Activated CD4-positive, alpha-beta T cell treated with anti-CD3 and anti-CD28 coated beads, Interleukin-2, Interleukin-4, amounts not matched to agents 100 ng/mL and 50 ng/mL, durations not matched to agents 16 hours and 8 hours (primary cell): ENCODE results near the gene HNF1B.
"Not testable (repeated sequence)": the region's sequence is repeated elsewhere in the genome, so short reads cannot be mapped to it uniquely, and the experiment has no call there.

Experiments
- DNase-seq: peaks from one replicate; pipeline ENCODE4 v3.0.0-alpha.2; 2020; ENCODE audit warnings: low spot score

HNF1B gene, protein sequence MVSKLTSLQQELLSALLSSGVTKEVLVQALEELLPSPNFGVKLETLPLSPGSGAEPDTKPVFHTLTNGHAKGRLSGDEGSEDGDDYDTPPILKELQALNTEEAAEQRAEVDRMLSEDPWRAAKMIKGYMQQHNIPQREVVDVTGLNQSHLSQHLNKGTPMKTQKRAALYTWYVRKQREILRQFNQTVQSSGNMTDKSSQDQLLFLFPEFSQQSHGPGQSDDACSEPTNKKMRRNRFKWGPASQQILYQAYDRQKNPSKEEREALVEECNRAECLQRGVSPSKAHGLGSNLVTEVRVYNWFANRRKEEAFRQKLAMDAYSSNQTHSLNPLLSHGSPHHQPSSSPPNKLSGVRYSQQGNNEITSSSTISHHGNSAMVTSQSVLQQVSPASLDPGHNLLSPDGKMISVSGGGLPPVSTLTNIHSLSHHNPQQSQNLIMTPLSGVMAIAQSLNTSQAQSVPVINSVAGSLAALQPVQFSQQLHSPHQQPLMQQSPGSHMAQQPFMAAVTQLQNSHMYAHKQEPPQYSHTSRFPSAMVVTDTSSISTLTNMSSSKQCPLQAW

DNA sequence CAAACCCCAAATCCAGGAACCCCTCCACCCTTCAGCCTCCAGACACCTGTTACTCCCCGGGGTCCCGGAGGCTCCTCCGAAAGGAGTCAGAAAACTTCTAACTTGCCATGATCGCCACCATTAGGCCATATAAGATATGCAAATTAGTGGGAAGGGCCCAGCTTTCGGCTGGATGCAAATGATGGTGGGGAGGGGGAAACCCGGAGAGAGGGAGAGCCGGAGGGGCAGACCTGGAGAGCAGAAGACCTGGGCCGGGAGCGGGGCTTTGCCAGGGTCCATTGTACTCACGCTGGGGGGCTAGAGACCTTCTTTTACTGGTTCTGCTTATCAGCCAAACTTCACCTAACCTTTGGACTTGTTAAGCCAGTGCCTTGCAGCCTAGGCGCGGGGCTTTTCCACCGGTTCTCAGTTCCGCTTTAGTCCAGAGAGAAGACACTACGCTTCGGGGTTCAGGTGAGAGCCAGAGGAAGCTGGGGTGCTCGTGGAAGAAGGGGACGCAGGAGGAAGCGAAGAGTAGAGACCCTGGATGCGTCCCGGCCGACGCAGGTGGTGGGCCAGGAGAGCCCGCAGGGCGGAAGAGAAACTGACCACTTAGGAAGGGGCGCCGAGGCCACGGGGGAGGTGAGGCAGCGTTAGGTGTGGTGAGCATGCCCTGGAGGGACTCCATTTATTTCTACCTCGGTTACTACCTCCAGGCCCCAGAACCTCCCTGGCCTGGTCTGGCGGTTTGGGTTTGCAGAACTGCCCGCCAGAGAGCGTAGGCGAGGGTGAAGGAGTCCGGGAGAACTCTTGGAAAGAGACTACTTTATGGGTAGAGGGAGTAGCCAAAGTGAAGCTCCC is at the start of gene HNF1B:
HNF1B (minus strand) TSS at position 99 of the 840 bp plus-strand sequence. CDS start 175 bp downstream, outside the sequence.
- DNase-seq, result no peak

DNA sequence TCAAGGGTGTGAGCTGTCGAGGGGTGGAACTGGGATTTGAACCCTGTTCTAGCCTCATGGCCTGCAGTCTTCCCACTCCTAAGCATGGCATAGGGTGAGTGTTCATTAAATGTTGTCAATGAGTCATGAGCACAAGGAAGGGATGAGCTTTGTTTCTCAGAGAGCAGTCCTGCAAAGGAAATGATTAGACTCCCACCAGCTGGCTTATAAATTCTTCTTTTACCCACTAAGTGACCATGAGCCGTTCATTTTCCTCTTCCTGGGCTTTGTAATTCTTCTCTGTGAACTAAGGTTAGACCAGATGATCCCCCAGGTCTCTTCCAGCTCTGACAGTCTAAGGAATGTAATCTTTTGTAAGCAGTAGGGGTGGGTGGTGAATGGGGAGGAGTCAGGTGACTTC is 47.9 kb upstream of the HNF1B start:
- no peak for DNase-seq

DNA sequence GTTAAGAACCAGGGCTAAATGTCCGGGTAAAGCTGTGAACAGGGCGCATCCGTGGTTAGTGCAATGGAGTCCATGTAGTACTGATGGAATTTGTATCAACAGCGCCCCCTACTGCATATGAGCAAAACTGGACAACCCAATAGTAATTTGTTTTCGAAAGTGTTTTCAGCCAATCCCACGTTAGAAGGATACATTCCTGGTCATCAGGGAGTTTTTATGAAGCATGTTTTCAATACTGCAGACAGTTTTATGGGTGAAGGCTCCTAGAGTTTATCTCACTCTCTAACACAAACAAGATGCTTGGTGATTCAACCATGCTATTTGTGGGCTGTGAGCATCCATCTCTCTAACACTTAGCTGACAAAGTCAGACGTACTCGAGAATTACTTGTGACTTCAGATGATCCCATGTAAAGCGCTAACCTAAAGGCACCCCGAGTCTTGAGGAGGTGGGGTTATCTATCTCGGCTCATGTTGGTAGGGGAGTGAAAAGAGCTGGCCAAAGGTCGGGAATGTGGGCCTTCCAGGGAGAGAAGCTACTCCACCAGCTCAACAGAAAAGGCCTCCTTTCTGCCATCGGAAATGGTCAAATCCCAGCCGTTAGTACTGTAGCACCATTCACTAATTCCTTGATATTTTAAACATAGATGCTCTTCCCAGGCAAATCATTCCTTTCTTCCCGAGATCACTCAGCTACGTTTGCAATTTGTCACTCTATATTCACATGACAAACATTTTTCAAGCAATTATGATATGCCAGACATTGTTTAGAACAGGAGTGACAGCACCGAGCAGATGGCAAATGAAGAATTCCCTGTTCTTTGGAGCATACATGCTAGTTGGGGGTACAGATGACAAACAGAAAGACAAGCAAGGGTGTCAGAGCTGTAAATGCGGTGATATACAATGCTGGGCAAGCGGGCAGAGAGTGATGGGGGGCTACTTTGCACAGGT is 46.9 kb upstream of the HNF1B start:
- peak; percentile 75 for DNase-seq

DNA sequence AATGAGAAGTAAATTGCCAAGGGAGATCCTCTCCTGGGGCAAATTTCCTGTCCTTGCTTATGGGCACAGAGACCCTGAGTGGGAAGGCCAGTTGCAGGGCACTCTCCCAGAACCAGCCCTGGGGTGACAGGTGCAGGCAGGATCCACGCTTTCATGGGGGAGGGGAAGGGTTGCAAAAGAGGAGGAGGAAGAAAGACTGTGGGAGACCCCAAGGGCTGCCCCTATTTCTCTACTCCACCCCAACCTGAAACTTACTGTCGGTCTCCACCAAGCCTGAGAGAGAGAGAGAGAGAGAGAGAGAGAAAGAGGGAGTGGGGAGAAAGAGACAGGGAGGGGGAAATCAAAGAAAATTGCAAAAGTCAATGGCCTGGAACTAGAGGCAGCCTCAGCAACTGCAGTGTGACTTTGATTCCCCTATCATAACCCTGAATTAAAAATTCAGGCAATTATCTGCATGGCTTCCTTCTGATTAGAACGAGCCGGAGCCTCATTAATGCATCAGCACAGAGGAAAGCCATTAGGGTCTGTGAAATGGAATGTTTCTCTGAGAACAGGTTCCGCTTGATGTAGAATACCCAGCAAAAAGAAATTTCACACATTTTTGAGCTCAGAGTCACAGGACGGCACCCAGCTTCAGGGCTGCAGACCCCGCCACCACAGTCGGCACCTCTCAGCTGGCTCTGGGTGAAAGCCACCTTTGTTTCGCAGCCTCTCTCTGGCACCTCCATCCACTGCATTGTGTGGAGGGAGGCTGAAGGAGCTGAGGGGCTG is 45.1 kb upstream of the HNF1B start:
- DNase-seq, result no peak

DNA sequence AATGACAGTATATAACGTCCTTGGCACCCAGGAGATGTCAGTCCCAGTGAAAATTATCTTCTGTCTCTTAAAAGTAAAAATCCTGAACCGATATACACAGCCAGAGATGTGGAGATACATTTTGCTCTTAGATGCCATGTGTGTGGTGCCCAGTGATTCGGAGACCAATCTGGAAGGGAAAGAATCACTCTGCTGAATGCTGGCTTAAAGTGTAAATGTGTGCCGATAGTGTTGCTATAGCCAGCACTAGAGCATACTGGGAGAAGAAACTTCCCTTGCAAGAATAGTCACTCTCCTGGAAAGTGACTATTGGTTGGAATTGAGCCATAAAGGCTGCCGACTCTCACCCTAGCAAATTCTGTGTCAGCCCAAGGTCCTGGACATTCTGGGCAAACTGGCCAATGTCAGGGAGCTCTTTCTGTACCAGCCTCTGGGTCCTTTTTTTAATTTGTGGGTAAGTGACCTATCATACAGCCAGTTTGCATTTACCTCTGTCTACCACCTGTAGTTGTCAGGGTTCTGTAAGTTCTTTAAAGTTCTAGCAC is 44.2 kb upstream of the HNF1B start:
- no peak for DNase-seq

DNA sequence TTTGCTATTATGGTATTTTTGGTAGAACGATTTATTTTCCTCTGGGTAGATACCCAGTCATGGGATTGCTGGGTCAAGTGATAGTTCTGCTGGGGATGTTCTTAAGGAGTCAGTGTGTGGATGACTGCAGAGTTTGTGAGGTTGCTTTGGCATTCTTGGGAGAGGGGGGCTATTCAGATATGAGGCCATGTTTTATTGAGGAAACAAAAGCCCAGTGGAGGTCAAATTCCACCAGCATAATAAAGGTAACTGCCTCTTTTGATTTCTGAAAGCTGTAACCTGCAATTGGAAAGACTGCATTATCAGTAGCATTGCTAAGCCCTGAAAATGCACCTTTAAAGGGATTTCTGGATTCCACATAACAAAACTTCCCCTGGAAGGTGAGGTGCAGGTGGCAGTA is 43.7 kb upstream of the HNF1B start:
- no peak for DNase-seq

DNA sequence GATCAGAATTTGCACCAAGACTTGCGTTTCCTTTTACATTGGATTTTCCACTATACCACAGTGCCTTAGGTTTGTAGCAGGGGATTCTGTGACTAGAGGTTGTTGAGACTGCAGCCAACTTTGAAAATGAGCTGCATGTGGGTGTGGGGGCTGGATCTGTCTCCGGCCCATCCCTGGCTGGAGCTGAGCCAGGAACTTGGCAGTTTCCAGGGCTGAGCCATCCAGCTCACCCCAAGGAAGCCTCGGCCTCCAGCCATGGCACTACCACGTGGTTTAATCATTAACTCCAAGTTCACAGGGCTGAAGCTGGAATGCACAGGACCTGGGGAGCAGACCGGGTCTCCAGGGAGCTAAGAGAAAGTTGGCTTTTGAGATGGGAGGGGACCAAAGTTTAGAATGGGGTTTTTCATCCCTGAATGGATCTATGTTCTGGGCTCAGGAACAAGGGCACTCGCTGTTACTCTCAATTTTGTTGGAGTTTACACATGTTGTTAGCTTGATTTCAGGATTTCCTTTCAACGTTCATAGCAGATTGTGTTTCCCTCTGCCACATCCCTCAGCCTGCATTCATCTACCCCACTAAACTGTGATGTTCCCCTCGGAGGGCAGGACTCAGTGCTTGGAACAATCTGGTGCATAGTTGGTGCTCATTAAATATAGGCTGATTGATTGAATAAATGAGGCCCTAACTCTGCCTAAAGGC is 42.3 kb upstream of the HNF1B start:
- no peak for DNase-seq

DNA sequence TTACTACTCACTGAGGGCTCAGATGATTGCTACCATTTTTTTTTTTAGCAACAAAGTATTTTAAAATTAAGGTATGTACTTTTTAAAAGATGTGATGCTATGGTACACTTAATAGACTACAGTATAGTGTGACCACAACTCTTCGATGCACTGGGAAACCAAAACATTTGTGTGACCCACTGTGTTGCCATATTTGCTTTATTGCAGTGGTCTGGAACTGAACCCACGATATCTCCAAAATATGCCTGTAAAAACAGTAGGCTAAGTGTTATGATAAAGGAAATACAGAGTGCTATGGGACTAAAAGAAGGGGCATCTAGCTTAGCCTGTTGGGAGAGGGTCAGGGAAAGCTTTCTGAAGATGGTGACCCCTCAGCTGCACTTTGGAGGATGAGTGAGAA is 41.6 kb upstream of the HNF1B start:
- no peak for DNase-seq

DNA sequence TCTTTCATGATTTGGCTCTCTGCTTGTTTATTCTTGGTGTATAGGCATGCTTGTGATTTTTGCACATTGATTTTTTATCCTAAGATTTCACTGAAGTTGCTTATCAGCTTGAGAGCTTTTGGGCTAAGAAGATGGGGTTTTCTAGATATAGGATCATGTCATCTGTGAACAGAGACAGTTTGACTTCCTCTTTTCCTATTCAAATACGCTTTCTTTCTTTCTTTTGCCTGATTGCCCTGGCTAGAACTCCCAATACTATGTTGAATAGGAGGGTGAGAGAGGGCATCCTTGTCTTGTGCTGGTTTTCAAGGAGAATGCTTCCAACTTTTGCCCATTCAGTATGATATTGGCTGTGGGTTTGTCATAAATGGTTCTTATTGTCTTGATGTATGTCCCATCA is 37.6 kb upstream of the HNF1B start:
- not testable (repeated sequence) for DNase-seq

DNA sequence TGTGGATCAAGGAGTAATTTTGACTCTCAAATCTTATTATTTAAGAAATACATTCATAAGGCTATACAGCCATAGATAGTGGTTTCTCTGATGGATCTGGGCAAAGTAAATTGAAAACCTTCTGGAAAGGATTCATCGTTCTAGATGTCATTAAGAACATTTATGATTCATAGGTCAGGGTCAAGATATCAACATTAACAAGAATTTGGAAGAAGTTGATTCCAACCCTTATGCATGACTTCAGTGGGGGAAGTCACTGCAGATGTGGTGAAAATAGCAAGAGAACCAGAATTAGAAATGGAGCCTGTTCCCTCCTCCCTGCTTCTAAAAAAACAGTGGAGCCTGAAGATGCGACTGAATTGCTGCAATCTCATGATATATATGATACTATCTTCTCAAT is 36.6 kb upstream of the HNF1B start:
- DNase-seq, result no peak

DNA sequence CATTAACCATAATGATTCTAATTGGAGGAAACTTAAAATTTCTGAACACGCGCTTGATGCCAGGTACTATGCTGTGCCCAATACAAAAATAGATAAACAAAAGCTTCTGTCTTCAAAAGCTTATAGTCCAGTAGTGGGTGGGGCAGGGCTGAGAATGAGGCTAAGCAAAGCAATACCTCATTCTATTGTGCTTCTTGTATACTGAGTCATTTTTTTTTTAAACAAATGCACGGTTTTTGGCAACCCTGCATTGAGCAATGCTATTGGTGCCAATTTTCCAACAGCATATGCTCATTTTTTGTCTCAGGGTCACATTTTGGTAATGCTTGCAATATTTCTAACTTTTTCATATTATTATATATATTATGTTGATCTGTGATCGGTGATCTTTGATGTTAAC is 34.7 kb upstream of the HNF1B start:
- no peak for DNase-seq

DNA sequence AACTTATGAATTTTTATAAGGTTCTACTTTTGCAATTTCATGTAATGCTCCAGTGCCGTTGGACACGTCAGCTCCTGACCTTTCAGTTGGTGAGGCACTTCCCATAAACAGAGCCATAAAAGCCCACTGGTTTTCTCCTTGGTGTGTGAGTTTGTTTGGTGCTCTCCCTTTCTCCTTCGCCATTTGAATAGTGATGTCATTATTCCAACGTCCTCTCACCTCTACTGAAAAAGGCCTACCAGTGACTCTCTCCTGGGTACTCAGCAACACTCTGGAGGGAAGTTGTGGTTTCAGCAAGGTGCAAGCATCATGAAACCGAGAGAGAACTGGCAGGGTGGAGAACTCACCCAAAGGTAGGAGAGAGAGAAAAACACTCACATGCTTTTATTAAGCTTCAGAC is 29.6 kb upstream of the HNF1B start:
- peak; percentile 79 for DNase-seq

DNA sequence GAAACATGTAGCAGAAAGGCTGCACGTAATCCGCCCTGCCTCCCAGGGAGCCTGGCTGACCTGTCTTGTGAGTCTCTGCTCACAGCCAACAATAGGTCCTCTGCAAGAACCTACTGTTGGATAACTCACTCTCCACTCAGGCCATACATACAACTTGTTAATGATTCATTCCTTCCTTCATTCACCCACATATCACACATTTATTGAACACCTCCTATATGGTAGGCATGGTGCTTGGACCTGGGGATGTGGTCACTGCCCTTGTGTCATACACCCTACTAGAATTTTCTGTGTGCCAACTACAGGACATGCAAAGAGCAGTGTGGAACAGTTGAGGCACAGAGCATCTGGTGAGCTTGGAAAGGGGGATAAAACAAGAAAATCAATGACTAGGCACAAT is 28.1 kb upstream of the HNF1B start:
- DNase-seq, result no peak

DNA sequence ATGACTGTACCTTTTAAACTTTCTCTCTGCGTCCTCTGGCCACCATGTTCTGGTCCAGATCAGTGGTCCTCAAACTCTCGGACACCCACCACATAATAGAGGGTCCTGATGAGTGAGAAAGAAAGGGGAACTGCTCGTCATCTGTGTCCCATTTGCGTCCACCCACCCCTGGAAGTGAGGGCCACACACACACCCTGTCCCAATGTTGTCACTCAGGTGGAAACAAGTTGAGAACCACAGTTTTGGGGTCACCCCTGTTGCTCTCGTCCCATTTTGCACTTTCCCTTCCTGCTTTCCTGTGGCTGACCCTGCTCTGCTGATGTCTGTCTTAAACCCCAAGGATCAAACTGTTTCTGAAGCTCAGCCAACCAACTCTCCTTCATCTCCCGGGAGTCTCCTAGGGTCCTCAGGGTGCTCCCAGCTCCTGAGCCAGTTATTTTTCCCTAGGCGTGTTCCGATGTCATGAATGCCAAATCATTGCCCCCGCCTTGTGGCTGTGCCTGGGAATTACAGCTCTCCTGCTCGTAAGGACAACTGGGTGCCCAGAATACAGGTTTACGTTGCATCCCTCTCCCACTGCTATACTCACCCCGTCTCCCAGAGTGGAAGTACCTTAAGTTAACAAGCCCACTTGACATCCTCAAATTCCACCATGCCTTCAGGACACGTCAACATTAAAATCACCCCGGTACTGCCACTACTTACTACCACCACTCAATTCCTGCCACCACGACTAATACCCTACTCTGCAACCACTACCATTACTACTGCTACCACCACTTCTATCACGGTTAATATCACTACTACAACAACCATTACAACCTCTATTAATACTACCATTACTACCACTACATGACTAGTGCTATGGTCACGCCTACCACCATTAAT is 26.0 kb upstream of the HNF1B start:
- peak; percentile 38 for DNase-seq

DNA sequence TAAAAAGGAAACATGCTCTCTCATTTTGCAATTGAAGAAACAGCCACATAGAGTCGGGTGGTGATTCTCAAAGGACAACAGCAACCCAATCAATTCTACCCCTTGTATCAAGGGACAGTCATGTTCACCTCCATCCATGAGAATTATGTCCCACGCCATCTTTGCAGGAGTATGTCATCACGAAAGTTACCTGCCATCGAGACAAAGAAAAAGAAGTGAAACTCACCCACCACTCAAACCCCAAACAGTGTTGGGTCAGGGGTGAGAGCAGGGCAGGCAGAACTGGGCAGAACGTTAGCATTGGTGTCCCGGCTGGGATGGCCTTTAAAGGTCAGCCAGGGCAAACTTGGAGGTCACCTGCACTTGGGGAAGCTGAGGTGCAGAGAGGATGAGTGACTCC is 24.2 kb upstream of the HNF1B start:
- DNase-seq, result no peak

DNA sequence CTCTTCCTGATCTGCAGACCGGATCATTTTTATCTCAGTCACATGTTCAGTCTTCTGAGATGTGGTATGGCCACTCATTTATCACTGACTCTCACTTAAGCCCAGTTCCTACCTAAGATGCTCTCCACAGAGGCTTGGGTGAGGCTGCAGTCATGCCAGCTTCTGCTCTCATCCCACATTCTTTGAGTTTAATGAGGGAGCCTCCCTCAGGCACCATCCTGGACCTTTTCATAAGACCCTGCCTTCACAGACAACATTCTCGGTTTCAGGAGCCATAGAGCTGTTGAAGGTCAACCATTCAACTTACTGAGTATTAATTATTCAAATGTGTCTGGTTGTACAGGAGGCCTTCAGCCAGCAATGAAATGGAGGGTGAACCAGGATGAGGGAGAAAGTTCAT is 23.6 kb upstream of the HNF1B start:
- no peak for DNase-seq

DNA sequence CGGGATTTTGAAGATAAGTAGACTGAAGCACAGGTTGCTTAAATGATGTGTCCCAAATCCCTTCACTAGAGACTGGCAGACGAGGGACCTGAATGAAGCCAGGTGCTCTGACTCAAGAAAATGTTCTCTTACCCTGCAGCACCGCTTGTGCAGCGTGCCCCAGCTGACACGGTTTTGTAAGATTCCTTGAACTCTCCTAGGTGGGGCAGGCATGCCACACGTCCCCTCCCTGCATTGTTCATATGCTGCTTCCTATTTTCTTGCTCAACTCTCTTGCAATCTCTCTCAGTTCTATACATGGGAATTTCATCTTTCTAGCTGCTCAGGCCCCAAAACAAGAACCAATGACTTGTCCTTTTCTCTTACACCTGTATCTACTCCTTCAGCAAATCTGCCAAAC is 22.1 kb upstream of the HNF1B start:
- DNase-seq, result no peak

DNA sequence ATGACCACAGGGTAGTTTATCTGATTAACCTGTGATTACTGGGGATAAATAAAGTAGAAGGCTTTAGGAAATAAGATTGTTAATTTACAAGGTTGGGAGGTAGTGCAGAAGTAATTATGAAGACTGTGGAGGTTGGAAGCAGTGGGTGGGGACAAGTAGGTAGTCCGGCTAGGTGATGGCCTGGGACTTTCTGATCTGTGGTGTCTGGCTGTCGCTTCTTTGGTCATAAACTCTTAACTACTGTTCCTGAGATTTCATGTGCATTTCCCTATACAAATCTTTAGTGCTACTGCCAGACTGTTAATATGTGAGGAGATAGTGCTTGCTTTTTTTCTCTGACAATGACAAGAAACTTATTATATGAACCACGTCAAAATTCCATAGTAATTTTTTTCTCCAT is 19.5 kb upstream of the HNF1B start:
- DNase-seq, result no peak

DNA sequence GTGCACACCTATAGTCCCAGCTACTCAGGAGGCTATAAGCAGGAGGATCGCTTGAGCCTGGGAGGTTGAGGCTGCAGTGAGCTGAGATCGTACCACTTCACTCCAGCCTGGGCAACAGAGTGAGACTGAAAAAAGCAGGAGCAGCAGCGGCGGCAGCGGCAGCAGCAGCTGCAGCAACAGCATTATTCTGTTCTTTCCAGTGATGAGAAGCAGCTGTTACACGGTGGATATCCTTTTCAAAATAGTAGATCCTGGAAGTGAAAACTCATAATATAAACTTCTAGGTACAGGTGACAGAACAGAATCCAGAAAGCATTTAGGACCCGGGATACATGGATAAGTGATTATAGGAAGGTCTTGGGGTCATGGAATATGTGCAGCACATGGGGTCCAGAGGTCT is 17.8 kb upstream of the HNF1B start:
- DNase-seq, result no peak
